A673 (cell line): ENCODE results near the gene CETN3. TPM values are rescaled to one million over a fixed set of nuclear protein-coding genes. Genes with fewer than 3 reads are reported as not detected.
"Not testable (repeated sequence)": the region's sequence is repeated elsewhere in the genome, so short reads cannot be mapped to it uniquely, and the experiment has no call there.

Experiments
- BruUV-seq: library from RNA; stranded (reverse); fragments of 400-500 nt; replicated peaks from 2 replicates; lab custom pipeline; 2021; lab: Mats Ljungman, UMichigan
- CTCF ChIA-PET: fragments of 300-600 bp; sonication (Branson Sonifier 250); formaldehyde crosslinking; loops from one replicate; lab custom pipeline; 2022; ENCODE audit warnings: antibody characterized with exemption; lab: Charles Lee
- POLR2A ChIA-PET: fragments of 300-600 bp; sonication (Branson Sonifier 250); formaldehyde crosslinking; loops from one replicate; lab custom pipeline; 2022; ENCODE audit warnings: antibody characterized with exemption; ENCODE audit not compliant: low non-redundant PET; lab: Charles Lee
- DNase-seq: peaks from one replicate; pipeline ENCODE4 v3.0.0-alpha.2; 2015; ENCODE audit warnings: low spot score
- H3K27ac ChIP-seq: fragments of 200-600 bp; sonication (generic); 2 replicates; pipeline ENCODE4 v1.5.1; 2016; ENCODE audit warnings: mixed run types, low read depth, mild to moderate bottlenecking, mixed read lengths, antibody characterized with exemption, low read length; ENCODE audit not compliant: poor library complexity, severe bottlenecking
- H3K27me3 ChIP-seq: fragments of 200-600 bp; sonication (generic); replicated peaks from 2 replicates; pipeline ENCODE4 v1.6.1; 2017; ENCODE audit warnings: mixed run types, low read depth, mild to moderate bottlenecking, mixed read lengths, antibody characterized with exemption, low read length; ENCODE audit not compliant: insufficient read depth, poor library complexity
- H3K36me3 ChIP-seq: fragments of 200-600 bp; sonication (generic); 2 replicates; pipeline ENCODE4 v1.6.1; 2016; ENCODE audit warnings: mixed run types, mild to moderate bottlenecking, mixed read lengths, antibody characterized with exemption, low read length; ENCODE audit not compliant: insufficient read depth, poor library complexity, severe bottlenecking
- H3K4me1 ChIP-seq: fragments of 200-600 bp; sonication (generic); 2 replicates; pipeline ENCODE4 v1.6.1; 2017; ENCODE audit warnings: mixed run types, mild to moderate bottlenecking, mixed read lengths, antibody characterized with exemption, low read length; ENCODE audit not compliant: insufficient read depth, poor library complexity, severe bottlenecking
- H3K4me3 ChIP-seq: fragments of 200-600 bp; sonication (generic); 2 replicates; pipeline ENCODE4 v1.5.1; 2016; ENCODE audit warnings: low read depth, mixed run types, mild to moderate bottlenecking, mixed read lengths, low read length; ENCODE audit not compliant: poor library complexity, severe bottlenecking
- H3K9me3 ChIP-seq: fragments of 200-600 bp; sonication (generic); 2 replicates; pipeline ENCODE4 v1.6.1; 2016; ENCODE audit warnings: mixed run types, low read depth, mild to moderate bottlenecking, mixed read lengths, antibody characterized with exemption, low read length; ENCODE audit not compliant: poor library complexity, severe bottlenecking
- EZH2 ChIP-seq: fragments of 200-600 bp; sonication (generic); IDR thresholded peaks from 2 replicates; pipeline ENCODE4 v1.6.1; 2017; ENCODE audit warnings: borderline replicate concordance, low read depth, mild to moderate bottlenecking, mixed read lengths, antibody characterized with exemption, low read length; ENCODE audit not compliant: poor library complexity, severe bottlenecking
- intact Hi-C: fragments of 100-400 bp; cut with micrococcal nuclease; formaldehyde crosslinking; loops from one replicate; pipeline ENCODE4 v1.10.0; 2022; ENCODE audit not compliant: unreplicated experiment
- total RNA-seq: library from RNA; stranded (reverse); gene quantifications from 2 replicates; pipeline ENCODE4 v1.2.3, GENCODE V29; 2021
- TF ChIP-seq, protein P1 (sequence below): fragments of 300-800, 200-600 bp; sonication (generic); conservative IDR thresholded peaks from 2 replicates; pipeline ENCODE4 v1.5.1; 2017; ENCODE audit warnings: low read depth, mild to moderate bottlenecking, antibody characterized with exemption, low read length, moderate library complexity, mixed read lengths

The CETN3 gene
- total RNA-seq, 1 experiment from 2014 or later: 25.3 TPM

DNA sequence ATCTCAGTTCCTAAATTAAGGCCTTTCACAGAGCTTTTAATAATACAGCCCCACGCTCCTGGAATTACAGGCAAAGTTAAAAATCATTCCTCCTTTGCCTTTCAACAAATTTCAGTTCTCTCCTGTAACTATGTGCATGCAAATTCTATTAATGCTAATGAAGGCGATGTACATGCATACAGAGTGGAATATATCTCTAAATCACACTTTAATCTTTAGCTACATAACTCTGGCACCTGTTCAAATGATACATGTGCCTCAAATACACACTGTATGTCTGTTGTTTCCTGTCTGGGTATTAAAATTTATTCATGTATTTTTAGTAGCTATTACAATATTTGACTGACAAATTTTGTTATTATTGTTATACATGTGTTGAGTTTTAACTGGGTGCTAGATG is 30.8 kb downstream of the CETN3 start:
- DNase-seq: no peak
- Histone ChIP-seq H3K4me3 (no peak overlapping the region), H3K27me3 (no peaks in the 10 kb centered on the region), H3K36me3 (no peaks in the 10 kb centered on the region), H3K27ac (no peak overlapping the region), H3K9me3 (no peaks in the 10 kb centered on the region), H3K4me1 (no peaks in the 10 kb centered on the region)
- TF ChIP-seq, protein P1, sequence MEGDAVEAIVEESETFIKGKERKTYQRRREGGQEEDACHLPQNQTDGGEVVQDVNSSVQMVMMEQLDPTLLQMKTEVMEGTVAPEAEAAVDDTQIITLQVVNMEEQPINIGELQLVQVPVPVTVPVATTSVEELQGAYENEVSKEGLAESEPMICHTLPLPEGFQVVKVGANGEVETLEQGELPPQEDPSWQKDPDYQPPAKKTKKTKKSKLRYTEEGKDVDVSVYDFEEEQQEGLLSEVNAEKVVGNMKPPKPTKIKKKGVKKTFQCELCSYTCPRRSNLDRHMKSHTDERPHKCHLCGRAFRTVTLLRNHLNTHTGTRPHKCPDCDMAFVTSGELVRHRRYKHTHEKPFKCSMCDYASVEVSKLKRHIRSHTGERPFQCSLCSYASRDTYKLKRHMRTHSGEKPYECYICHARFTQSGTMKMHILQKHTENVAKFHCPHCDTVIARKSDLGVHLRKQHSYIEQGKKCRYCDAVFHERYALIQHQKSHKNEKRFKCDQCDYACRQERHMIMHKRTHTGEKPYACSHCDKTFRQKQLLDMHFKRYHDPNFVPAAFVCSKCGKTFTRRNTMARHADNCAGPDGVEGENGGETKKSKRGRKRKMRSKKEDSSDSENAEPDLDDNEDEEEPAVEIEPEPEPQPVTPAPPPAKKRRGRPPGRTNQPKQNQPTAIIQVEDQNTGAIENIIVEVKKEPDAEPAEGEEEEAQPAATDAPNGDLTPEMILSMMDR: no peak
- TF ChIP-seq EZH2: no peak
- ChIA-PET CTCF (no interaction called here), POLR2A (no interaction called here)
- intact Hi-C loops: no loop called here
- BruUV-seq: no TSS peak

DNA sequence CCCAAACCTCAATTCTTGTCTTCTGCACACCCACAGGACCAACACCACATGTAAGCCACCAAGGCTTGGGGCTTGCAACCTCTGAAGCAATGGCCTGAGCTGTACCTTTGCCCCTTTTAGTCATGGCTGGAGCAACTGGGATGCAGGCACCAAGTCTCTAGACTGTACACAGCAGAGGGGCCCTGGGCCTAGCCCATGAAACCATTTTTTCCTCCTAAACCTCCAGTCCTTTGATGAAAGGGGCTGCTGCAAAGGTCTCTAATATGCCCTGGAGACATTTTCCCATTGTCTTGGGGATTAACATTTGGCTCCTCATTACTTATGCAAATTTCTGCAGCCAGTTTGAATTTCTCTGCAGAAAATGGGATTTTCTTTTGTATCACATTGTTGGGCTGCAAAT is 38.3 kb downstream of the CETN3 start:
- H3K9me3 ChIP-seq, H3K4me1 ChIP-seq, BruUV-seq, H3K4me3 ChIP-seq, POLR2A ChIA-PET, CTCF ChIA-PET, DNase-seq, H3K36me3 ChIP-seq, H3K27me3 ChIP-seq, intact Hi-C loops, H3K27ac ChIP-seq: not testable (repeated sequence)

DNA sequence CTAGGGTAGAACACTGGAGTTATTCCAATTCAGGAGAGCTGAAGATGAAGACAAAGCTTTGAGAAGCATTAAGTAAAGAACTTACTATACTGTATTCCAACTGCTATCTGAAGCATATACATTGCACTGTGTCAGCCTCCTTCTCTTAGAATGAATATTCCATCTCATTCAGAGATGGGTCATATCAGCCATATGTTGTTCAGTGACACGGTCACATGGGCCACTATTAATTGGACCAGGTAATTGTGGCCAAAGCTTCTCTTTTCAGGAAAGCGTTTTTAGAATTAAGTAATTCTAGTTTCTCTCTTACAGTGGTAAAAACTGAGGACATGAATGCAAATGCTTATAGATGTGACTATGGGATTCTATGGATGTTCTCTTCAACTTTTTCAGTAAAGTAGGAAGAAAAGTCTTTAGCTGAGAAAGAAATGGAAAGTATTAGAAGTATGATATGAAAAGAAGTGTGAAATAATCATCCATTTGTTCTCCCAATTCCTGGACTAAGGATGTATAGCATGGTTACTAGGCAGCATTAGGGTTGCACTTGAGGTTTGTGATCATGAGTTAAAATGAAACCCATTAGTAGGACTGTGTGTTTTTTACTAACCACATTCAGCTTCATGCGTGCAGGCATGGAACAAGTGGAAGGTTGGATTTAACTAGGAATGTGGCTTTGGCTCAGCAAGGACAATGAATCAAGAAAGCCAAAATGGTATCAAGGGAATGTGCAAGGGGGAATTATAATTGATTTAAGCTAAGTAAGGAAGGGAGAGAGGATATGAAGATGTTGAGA is 40.9 kb downstream of the CETN3 start:
- CTCF ChIA-PET: no interaction called here
- intact Hi-C loops: no loop called here
- no TSS peak for BruUV-seq

More for the DNA sequence above, 40.9 kb downstream of the CETN3 start:
- Histone ChIP-seq H3K9me3 (peaks cover 8% of the 10 kb centered on the region), H3K36me3 (no peaks in the 10 kb centered on the region), H3K27me3 (no peaks in the 10 kb centered on the region), H3K27ac (no peak overlapping the region), H3K4me3 (no peak overlapping the region), H3K4me1 (no peaks in the 10 kb centered on the region)
- no peak for DNase-seq
- POLR2A ChIA-PET: no interaction called here
- no peak for TF ChIP-seq EZH2
- TF ChIP-seq, protein P1: no peak
